Activated T-cell treated with anti-CD3 and anti-CD28 coated beads for 48 hours (primary cell): ENCODE data around the gene CEACAM19.
"Not testable (repeated sequence)": the region's sequence is repeated elsewhere in the genome, so short reads cannot be mapped to it uniquely, and the experiment has no call there.

Experiments
- DNase-seq: peaks from one replicate; pipeline ENCODE4 v3.0.0-alpha.2; 2020; ENCODE audit warnings: low read depth

The CEACAM19 gene

GRCh38 chr19:44645407-44646048, 25.8 kb upstream of the CEACAM19 start:
- no peak for DNase-seq

GRCh38 chr19:44646049-44646416, 25.2 kb upstream of the CEACAM19 start:
- DNase-seq = no peak

- DNase-seq = no peak
Observed at GRCh38 chr19:44647144-44647543, 24.1 kb upstream of the CEACAM19 start.

GRCh38 chr19:44648631-44649251, 22.5 kb upstream of the CEACAM19 start:
- DNase-seq = no peak

GRCh38 chr19:44649578-44650145, 21.6 kb upstream of the CEACAM19 start:
- DNase-seq = no peak

GRCh38 chr19:44653343-44653742, 17.9 kb upstream of the CEACAM19 start:
- DNase-seq = no peak

- peak; percentile 61 for DNase-seq
Observed at GRCh38 chr19:44653977-44654774, 17.1 kb upstream of the CEACAM19 start.

GRCh38 chr19:44657211-44657921, 13.9 kb upstream of the CEACAM19 start:
- peak; percentile 64 for DNase-seq

- DNase-seq = no peak
Observed at GRCh38 chr19:44658069-44658733, 13.1 kb upstream of the CEACAM19 start.

GRCh38 chr19:44660081-44660480, 11.2 kb upstream of the CEACAM19 start:
- no peak for DNase-seq

GRCh38 chr19:44661205-44661604, 10.1 kb upstream of the CEACAM19 start:
- DNase-seq = no peak

- DNase-seq = no peak
Observed at GRCh38 chr19:44661904-44662303, 9.4 kb upstream of the CEACAM19 start.

- DNase-seq = no peak
Observed at GRCh38 chr19:44662691-44663385, 8.4 kb upstream of the CEACAM19 start.

- DNase-seq = no peak
Observed at GRCh38 chr19:44663996-44664395, 7.3 kb upstream of the CEACAM19 start.

GRCh38 chr19:44664976-44665375, 6.3 kb upstream of the CEACAM19 start:
- DNase-seq = no peak

GRCh38 chr19:44666852-44667556, 4.3 kb upstream of the CEACAM19 start:
- DNase-seq = no peak

- DNase-seq = no peak
Observed at GRCh38 chr19:44668985-44669764, 2.1 kb upstream of the CEACAM19 start.

GRCh38 chr19:44670027-44670426, 1.3 kb upstream of the CEACAM19 start:
- DNase-seq = not testable (repeated sequence)

GRCh38 chr19:44672226-44672625, 944 bp downstream of the CEACAM19 start:
- DNase-seq = no peak

- DNase-seq = no peak
Observed at GRCh38 chr19:44673510-44673909, 2.2 kb downstream of the CEACAM19 start.
